NCI-H345 treated with DMSO at 0.1 percent for 48 hours (cell line): ENCODE measurements around the gene BATF.
A peak's percentile ranks its signal among the peaks of the same experiment; 100 is the strongest.

Experiments
- DNase-seq: peaks from one replicate; lab custom pipeline; 2025; ENCODE audit not compliant: unreplicated experiment; lab: John Stamatoyannopoulos, UW

BATF gene

DNA sequence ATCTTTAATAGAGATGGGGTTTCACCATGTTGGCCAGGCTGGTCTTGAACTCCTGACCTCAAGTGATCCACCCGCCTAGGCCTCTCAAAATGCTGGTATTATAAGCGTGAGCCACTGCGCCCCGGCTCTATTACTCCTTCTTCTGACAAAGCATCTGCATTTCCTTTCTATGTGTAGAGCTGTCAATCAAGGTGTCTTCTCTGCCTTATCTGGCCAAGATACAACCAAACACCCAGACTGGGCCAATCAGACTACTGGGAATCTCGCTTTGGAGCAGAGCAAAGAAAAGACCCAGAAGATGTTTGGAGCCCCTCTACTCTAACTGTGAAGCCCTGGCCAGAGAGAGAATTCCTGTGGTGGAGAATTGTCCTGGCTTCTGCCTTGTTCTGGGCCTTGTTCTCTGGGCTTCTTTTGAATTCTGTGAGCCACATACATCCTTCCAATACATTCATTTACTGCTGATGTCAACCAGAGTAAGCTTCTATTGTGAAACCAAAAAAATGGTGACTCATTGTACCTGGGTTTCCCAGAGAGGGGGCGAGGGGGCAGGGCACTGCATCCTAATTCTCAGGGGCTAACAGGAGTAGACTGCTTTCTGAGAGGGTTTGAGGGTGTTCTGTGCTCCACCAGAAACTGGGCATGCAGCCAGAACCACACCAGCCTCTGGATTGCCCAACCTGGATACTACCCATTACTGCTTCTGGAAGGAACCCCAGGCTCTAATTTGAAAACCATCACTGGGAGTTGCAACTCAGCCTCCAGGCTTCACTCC, 37.4 kb downstream of the BATF start:
- DNase-seq: no peak

DNA sequence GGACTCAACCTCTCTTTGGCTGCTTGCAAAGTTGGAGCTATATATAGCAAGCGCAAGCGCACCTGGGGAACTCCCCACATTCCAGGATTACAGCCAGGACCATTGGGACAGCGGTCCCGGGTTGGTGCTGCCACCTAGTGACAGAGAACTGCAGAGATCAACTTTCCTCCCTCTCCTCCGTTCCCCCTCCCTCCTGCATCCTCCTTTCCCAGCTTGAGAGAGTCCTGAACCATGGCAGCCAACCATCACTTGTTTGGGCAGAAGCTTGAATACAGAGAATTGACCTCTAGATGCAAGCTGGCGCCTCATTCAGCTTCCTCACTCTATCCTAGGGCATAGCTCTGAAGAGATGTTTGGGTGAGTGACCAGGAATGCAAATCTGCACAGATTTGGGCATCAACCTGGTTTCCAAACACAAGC, 38.8 kb downstream of the BATF start:
- DNase-seq: peak; percentile 75

DNA sequence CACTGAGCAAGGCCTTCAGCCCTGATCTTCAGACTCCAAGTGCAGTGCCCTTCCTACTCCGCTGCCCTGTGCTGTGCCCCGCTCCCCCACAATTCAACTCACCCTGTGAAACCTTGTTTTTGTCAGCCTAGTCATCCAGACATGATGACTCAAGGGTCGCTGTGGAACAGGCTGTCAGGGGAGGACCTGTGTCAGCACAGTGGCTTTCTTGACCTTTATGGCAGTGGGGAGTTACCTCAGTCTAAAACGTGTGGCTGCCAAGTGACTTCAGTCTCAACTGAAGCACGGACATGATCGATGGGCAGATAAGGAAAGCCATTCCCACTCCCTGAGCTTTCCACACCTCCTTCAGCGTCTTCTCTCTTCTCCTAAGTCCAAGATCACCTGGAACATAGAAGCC, 39.8 kb downstream of the BATF start:
- no peak for DNase-seq

DNA sequence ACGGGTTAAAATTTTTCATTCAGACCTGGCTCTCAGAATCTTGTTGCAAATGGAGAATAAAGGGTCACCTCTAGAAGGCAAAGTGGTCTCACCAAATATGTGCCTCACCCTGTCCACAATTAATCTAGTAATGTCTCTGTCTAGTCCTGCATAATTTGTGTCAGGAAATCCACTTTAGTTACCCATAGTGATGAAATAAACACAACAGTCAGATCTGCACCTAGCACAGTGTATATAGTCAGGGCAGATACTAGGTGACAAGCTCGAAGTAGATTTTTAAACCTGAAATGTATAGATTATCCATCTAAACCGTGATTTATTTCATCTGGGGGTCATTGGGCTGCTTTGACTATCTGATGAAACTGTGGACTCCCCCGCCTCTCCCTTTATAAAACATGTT, 40.2 kb downstream of the BATF start:
- no peak for DNase-seq

DNA sequence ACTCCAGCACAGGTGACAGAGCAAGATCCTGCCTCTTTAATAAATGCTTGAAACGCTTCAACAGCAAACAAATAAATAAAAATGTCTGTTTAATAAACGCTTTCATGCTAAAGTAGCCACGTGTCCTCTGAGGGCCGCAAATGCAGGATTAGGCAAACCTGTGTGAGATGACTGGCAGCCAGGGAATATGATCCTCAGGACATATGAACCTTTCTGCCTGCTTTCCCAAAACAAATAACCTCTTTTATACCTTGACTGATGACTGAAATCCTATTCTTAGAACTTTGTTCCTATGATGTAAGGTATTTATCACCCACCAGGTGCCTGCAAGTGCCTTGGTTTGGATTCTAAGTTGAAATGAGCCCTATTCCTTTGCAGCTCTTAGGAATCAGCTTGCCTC, 41.7 kb downstream of the BATF start:
- no peak for DNase-seq

DNA sequence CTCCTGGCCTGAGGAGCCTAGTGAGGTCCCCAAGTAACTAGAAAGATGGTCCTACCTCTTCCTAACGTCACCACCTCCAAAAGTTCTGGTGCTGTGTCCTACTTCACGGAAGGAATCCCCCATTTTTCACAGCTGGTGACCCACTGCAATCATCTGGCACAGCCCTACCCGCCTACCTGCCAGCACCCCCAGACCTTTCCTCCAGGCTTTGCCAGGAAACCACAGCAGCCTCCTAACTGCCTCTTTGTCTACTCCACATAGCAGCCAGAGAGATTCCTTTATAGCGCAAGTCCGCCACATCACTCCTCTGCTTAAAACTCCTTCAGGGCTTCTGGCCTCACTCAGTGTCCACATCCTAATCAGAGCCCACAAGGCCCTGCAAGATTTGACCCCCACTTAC, 42.8 kb downstream of the BATF start:
- no peak for DNase-seq

DNA sequence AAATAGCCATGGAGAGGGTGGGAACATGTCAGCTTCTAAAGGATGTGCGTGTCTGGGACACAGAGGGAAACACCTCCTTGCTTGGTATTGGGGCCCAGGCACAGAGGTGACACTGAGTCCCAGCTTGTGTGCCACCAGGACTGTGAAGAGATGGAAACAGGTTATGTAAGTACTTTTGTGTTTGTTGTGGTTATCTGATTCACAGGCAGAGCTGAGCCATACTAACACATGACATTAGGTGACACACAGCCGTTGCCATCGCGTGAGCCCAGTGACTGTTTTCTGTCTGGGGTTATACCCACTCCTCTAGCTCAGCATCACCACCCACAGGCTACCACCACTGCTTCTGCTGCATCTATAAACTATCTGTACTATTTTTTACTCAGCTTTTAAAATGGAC, 44.1 kb downstream of the BATF start:
- no peak for DNase-seq

DNA sequence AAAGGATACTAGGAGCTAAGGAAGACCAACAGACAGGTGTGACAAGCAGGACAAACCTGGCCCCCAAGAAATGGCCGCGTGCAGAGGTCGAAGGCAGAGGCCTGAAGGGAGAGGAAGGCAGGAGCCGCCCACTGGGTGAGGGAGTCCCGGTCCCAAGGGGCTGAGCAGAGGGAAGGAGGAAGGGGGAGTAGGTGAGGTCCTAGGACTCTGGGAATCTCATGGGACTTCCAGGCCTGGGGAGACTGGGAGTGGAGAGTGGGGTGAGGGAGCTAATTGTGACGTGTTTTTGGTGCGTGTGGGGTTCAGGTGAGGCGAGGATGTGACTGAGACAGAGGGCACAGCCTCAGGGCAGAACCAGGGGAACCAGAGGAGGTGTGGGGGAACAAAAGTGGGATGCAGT, 44.5 kb downstream of the BATF start:
- DNase-seq: no peak

DNA sequence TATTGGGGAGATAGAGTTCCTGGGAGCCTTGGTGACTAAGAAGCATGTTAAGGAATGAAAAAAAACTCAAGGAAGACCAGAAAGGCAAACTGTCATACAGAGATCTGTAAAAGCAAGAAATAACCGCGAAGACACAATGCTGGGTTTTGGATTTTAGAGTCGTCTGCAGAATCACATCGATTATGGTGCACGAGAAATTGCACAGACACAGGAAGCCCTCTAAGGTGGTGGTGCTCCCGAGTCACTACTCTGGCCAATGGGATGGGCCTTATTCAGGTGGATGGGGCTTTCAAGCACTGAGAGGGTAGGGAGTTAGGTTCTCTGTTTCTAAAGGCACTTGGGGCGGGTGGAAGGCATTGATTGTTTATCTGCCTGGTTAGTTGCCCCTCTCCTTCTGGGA, 45.9 kb downstream of the BATF start:
- no peak for DNase-seq

DNA sequence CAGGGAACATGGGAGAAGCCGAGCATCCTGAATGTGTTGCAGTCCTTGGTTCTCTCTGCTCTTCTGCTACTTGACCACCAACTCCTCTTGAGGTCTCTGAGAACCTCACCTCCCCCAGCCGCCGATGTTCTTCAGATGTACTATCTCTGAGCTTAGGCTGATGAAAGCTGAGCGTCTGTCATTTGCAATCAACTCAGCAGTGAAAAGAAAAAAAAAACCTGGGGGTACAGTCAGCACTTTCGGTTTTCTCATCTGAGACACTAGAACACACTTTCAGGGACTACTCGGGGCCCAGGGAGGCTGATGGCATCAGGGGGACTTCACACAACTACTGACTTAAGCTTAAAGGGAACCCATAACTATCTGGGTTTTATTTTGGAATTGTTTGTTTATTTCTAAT, 46.5 kb downstream of the BATF start:
- no peak for DNase-seq

DNA sequence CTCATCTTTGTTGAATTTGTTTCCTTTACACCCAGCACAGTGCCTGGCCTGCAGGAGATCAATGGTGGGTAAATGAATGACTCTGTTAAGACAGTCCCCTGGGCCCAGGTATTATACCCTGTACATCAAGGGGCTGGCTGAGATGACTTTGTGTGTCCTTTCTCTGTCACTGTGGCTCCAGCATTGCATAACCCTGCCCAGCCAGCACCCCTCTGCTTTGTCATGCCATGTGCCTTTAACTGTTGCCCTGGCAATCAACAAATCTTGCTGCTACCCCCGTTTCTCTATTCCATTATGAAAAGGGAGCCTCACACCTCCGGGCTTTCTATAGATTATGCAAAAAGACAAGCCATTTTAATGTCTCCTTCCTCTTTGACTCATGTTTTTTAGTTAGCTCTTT, 48.5 kb downstream of the BATF start:
- no peak for DNase-seq

DNA sequence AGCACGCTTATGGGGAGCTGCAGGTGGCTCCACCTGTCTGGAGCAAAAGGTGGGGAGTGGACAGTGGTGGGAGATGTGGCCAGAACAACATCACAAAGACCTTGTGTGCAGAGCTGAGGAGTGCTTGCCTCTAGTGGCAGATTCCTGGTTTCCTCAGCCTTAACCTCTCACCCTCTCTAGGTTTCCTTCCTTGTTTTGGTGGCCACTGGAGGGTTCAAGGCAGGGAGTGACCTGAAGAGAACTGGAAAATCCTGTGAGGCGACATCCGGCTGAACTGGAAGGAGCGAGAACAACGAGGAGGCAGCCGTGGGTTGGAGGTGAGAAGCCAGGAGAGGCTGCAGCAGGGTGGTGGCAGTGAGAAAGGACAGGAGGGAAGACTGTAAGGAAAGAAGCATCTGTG, 49.8 kb downstream of the BATF start:
- no peak for DNase-seq

DNA sequence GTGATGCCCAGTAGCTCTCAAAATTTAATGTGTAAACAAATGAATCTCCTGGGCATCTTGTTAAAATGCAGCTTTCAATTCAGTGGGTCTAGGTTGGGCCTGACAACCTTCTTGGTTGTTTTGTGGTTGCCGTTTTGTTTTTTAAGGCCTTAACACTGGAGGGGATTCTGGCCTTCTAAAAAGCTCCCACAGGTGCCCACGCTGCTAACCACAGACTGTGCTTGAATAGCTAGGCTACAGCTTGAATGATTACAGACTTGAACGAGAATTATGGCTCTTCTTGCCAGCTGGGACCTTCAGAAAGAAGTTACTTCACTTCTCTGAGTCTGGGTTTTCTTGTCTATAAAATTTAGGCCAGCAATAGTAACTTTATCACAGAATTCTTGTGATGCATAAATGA, 54.8 kb downstream of the BATF start:
- DNase-seq: no peak

DNA sequence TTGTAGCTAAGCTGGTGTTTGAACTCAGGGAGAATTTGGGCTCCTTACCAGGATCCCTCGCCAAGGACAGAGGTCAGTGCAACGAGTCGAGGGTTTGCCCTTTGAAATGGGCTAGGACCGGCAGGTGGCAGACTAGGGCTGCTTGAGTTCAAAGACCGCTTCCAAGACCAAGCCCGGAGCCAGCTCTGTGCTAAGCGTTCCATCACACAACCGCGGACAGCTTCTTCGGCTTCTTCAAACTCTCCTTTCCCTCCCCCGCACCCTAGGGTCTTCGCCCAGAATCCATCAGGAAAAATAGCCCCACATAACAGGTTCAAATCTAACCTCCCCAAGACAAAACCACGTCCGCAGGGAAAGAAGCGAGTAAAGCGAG, 55.4 kb downstream of the BATF start:
- no peak for DNase-seq

DNA sequence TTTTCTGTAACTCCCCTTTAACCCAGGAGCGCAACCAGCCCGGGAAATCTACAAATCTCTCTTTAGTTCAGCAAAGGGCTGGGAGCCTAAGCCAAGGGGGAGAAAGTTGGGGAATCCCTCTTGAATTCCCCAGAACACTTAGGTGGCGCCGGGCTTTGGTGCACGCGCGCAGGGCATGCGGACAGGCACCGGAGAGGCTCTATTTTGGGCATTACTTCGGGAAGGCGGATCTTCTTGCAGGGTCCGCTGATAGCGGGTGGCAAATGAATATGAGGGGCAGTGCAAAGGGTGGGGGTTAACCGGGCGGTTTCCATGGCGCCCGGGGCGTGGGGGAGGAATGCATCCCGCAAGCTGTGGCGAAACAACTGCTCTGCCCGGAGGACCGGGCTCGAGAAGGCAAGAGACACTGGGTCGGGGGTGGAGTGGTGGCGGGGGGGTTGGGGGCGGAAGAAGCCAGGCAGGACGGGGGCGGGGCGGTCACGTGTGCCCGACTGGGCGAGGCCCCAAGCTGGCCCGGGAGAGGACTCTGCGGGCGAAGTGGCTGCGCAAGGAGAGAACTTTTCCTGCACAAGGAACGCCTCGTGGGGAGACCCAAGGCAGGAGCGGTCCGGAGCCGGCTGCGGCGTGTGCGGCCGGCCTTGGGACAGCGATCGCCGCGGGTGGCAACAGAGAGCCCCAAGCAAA, 56.0 kb downstream of the BATF start, which contains the start of gene FLVCR2:
Gene FLVCR2, plus strand, starts transcription at position 519 of the 684 bp plus-strand sequence. CDS start 353 bp downstream, outside the sequence.
- DNase-seq: no peak

DNA sequence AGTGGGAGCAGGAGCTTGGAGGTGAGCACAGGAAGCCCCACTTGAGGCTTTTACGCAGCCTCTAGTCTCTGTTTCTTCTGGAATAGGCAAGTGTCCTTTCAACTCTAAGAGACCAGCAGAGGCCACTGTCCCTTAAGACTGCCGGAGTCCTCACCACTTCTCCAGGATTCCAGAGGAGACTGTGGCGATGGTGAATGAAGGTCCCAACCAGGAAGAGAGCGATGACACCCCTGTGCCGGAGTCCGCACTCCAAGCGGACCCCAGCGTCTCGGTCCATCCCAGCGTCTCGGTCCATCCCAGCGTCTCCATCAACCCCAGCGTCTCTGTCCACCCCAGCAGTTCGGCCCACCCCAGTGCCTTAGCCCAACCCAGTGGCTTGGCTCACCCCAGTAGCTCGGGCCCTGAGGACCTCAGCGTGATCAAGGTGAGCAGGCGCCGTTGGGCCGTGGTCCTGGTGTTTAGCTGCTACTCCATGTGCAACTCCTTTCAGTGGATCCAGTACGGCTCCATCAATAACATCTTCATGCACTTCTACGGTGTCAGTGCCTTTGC, 56.6 kb downstream of the BATF start:
- DNase-seq: no peak

DNA sequence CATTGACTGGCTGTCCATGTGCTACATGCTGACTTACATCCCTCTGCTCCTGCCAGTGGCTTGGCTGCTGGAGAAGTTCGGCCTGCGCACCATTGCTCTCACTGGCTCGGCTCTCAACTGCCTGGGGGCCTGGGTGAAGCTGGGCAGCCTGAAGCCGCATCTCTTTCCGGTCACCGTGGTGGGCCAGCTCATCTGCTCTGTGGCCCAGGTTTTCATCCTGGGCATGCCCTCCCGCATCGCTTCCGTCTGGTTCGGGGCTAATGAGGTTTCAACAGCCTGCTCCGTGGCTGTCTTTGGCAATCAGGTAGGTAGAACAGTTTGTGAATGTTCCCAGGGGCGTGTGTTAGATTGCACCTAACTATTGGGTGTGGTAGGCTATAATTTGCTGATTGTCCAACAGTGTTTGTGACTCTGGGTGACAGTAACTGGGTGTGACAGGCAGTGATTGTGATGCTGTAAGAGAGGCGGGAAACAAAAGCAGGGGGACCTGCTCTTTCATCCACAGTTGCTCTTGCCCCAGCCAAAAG, 57.1 kb downstream of the BATF start:
- no peak for DNase-seq

DNA sequence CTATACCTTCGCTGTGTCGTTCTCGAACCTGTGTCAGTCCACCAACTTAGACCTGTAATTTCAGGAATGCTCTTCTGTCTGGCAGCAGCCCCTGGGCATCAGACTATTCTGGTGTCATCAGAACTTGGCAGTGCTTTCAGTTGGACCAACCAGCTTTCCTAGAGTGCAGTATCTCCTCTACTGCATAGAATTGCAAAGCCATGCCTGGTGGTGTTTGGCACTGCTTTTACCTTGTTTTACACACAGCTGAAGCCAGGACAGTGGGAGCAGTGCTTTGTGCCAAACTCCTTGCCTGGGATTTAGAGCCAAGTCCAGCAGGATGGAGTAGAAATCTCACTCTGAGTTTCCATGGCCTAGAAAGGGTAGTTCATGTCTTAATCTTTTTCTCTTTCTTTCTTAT, 57.6 kb downstream of the BATF start:
- DNase-seq: no peak

DNA sequence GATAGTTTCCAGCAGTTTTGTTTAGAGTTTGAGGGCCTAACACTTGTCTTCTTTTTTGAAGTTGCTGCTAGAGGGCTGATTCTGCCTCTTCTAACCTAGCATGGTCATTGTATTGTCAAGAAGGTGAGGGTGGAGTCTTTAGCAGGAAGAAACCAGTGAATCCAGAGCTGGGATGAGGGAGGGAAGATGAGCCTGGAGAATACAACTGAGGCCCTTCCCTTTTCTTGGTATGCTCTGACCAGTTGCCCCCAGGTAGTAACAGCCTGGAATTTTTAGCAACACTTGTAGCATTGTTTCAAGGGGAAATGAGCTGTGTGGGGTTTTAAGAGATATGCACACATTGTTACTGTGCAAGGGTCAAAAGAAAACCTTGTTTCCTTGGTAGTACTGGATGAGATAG, 65.1 kb downstream of the BATF start:
- DNase-seq: no peak

DNA sequence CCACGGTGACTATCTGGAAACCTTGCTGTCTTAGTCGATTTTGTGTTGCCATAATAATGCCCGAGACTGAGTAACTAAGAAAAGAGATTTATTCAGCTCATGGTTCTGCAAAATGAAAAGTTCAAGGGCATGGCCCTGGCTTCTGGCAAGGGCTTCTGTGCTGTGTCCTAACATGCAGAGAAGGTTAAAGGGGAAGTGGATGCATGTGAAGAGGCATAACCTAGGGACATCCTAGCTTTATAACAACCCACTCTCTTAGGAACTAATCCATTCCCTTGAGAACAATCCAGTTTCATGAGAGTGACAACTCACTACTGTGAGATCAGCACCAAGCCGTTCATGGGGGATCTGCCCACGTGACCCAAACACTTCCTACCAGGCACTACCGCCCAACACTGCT, 67.7 kb downstream of the BATF start:
- DNase-seq: no peak

DNA sequence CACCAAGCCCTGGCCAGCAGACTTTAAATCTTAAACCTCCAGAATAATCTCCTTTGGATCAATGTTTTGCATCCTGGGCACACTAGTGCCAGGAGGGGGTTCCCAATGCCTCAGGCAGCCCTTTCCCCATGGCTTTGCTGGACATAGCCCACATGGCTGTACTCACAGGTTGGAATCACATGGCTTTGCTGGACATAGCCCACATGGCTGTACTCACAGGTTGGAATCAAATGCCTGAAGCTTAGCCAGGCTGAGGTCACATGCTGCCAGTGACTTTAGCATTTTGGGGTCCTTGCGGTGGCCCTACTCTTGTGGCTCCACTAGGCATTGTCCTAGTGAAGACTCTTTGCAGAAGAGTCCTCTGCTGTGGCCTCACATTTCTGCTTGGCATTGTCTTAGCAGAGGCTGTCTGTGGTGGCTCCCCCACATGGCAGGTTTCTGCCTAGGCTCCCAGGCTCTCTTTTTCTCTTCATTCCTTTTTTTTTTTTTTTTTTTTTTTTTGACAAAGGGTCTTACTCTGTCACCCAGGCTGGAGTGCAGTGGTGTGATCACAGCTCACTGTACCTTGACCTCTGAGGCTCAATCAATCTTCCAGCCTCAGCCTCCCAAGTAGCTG, 69.2 kb downstream of the BATF start:
- DNase-seq: no peak
